GM18505 (cell line): Measurements from ENCODE around the gene RAI14.

Experiments
- ATAC-seq: cut with Tn5 transposase; IDR thresholded peaks from one replicate; pipeline ENCODE4 v1.9.1; 2021; ENCODE audit not compliant: unreplicated experiment
- POLR2A ChIP-seq: IDR thresholded peaks from 4 replicates; pipeline ENCODE4 v1.6.1; 2011; ENCODE audit warnings: borderline replicate concordance; ENCODE audit not compliant: insufficient read depth, insufficient read length; ENCODE audit errors: extremely low read depth

Gene RAI14

DNA sequence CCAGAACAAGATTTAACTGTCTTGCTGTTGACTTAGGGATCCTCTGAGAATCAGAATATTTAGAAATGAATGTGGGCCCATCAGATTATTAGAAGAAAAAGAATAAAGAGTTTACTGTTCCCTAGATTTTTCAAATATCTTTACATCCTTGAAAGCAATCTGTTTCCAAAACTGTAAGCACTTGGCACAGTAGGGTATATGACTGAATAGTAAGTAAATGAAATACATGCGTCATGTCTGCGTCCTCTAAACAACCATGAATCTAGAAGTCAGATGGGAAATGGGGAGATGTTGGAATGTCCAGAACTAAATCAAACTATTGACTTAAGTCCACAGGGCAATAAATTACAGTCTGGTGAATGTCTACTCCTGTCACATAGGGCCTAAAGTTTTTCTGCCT, 209.0 kb downstream of the RAI14 start:
- no peak for TF ChIP-seq POLR2A
- ATAC-seq = no peak

DNA sequence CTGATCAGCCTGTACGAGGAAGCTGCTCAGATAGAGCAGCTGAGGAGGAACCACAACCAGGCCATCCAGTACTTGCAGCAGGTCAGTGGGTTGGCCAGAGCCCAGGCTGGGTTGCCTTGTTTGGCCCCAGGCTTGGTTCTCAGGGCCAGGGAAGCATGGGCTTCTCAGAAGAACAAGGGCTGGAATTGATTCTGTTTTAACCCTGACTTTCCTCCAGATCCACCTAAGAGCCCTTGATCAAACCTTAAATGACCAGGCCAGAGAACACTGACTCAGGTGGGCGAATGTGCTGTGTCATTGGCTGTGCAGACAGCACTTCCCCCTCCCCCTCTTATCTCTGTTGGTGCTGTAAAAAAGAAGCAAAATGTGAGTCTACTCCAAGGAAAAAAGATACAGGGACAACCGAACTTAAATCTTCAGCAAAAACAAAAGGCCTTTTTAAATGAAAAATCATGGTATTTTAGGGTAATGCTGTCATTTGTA, 210.9 kb downstream of the RAI14 start:
- no peak for TF ChIP-seq POLR2A
- ATAC-seq = no peak

DNA sequence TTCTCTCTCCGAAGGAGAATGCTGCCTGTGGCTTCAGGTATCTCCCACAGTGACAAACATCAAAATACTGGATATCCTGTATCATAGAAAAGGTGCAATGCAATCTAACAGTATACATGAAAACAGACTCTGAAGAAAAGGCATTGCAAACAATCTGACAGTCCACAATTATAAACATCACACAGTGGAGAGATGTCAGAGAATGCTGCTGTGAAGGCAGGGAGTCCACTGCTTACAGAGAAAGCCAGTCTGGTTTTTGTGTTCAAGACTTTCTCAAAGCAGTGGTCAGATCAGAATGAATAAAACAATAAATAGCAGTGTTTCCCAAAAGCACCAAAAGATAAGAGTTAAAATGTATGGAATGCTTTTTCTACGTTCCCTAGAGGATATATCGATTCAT, 211.5 kb downstream of the RAI14 start:
- TF ChIP-seq POLR2A = no peak
- ATAC-seq = no peak

DNA sequence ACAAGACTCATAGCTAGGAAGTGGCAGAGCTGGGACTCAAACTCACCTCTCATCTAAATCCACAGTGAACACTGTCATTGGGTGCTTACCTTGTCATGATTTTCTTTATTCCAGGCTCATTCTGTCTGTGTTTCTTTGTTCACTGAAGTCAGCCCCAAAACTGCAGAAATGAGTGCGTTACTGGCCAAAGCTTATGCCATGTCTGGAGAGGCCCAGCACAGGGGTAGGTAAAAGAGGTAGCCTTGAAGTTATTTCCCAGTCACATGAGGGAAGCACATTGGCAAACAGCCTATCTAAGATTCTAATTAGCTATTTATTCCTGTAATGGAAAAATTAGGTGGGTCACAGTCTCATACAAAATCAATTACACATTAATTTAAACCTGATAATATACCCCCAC, 212.7 kb downstream of the RAI14 start:
- ATAC-seq = no peak
- TF ChIP-seq POLR2A = no peak

DNA sequence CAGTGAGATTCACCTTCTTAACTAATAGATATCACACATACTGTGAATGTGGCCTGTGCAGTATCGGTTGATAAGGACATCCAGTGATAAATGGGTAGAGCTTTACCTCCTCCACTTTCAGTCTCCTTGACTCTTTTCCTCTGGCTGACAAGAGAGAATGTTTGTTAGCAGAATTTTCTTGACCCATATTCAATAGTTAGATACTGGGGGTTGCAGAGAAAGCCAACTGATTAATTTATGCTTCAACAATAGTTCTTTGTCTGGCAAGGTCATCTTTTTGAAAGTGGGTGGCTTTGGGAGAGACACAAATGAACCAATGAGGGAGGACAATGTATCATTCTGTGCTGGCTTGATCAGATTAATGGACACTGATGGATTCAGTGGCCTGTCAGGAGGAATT, 213.1 kb downstream of the RAI14 start:
- no peak for ATAC-seq
- TF ChIP-seq POLR2A = no peak

DNA sequence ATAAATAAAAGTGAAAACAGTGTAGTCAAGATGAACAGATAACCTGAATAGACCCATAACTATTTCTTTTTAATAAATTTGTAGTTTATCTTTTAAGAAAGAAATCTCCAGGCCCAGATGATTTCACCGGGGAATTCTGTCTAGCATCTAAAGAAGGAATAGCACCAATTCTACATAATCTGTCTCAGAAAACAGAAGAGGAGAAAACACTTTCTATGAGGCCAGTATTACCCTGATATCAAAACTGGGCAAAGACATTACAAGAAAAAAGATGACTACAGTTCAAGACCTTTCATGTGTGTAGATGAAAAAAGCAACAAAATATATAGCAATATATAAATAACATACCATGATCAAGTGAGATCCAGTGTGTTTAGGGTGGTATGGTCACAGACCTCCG, 214.3 kb downstream of the RAI14 start:
- TF ChIP-seq POLR2A = no peak
- ATAC-seq = no peak

DNA sequence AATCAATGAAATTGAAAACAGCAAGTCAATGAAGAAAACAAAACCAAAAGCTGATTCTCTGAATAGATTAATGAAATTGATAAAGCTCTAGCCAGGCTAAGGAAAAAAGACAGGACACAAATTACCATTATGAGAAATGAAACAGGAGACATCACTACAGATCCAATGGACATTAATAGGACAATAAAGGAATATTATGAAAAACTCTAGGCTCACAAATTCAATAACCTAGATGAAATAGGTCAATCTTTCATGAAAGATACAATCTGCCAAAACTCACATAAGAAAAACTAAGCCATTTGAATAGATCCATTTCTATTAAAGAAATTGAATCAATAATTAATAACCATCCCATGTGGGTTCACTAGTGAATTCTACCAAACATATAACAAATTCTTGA, 220.1 kb downstream of the RAI14 start:
- no peak for TF ChIP-seq POLR2A
- ATAC-seq = no peak

DNA sequence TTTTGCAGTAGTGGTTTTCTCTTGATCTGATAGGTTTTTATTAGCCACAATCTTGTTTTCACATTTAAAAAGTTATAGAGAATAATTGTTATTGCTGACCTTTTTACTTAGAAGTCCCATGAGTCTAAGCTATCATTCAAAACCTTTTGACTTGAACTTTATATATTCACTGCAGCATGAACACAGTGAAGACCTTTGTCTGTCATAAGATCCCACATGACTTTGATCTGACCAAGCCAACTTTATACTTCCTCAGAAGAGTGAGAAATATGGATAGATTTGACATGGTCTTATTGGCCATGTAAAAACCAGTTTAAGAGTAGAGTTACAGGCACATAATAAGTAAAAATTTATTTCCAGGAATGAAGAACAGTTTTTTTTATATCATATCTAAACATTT, 225.1 kb downstream of the RAI14 start:
- no peak for ATAC-seq

More for the DNA sequence above, 225.1 kb downstream of the RAI14 start:
- no peak for TF ChIP-seq POLR2A
